ENCODE data around the gene GGN.
"Not testable (repeated sequence)": the region's sequence is repeated elsewhere in the genome, so short reads cannot be mapped to it uniquely, and the experiment has no call there.

GGN gene

DNA sequence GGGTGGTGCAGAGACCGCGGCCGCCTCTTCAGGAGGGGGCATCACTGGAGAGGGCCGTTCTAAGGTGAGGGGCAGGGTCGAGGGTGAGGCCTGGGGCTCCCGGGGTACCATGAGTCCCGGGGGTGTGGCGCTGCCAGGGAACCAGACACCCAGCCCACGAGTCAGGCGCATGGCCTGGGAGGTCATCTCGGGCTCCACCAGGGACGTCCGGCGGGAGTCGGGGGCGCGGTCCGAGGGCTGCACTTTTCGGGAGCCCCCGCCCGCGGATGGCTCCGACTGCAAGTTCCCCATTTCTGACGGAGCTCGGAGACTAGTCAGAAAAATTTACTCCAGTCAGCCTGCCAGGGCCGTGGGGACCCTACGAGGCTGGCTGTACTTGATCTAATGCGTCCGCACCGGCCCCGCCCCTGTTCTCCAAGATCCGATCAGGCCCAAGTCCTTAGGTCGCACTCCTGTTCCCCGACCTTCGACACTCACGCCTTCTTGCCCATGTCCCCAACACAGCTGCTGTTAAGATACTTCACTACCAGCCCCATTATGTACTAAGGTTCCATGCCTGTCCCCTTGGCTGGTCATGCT, 774 bp downstream of the GGN start:
- no peak for DNase-seq (ENCODE audit: low read depth in 2 of 2)

- DNase-seq (ENCODE audit: low read depth in 2 of 2): no peak
Measured at GRCh38 chr19:38386300-38386970, 1.4 kb downstream of the GGN start.

- DNase-seq (ENCODE audit: low read depth in 2 of 2): no peak
Measured at GRCh38 chr19:38385804-38386257, 2.0 kb downstream of the GGN start.

GRCh38 chr19:38385057-38385803, 2.6 kb downstream of the GGN start:
- DNase-seq (ENCODE audit: low read depth in 2 of 2): no peak

DNA sequence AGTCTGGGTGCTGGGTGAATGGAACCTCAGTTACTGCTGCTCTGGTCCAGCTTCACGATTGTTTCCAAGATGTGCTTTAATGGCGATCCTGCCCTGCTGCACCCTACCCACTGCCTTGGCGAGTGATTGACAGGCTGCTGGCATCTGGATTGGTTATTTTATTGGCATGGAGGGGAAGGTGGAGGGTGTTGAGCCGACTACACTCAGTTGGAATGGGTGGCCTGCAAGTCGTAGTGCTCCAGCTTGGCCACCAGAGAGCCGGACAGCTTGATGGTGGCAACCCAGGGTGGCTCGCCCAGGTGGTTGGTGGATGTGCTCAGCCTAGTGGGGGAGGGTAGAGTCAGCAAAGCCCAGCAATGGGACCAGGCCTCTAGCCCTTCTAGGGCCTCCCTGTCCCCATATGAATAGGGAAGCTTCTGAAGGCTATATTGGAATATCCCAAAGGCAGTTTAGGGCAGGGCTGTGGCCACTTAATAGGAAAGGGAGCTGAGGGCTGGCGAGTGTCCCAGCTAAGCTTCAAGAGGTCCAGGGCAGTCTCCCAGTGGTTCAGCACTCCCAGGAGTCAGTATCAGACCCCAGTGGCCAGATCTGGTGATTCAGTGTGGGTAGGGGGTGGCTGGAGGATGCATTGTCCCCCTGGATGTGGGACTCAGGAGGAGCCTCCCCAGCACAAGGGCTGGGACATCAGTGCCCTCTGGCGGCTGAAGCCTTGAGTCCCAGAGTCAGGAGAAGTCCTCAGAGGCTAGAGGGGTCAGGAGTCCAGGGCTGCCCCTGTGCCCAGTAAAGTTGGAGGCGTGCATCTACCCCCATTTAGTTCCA, 3.4 kb downstream of the GGN start:
- no peak for DNase-seq (ENCODE audit: low read depth in 2 of 2)

DNA sequence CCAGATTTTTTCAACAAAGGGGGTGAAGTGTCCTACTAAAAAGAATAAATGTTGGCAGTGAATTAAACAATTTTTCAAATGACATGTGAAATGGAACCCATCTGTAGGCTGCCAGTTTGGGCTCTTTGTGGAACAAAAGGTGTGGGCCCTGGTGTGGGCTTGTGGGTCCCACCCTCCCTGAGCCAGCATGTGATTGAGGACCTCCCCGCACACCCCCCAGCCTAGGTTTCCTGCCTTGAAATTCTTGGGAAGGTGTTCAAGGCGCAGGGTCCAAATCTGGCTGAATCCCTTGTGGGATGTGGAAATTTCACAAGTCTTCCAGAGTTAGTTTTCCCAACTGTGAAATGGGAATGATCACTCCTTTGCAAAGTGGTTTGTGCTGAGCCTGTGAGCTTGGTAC, 4.1 kb downstream of the GGN start:
- DNase-seq (ENCODE audit: low read depth in 2 of 2): no peak

DNA sequence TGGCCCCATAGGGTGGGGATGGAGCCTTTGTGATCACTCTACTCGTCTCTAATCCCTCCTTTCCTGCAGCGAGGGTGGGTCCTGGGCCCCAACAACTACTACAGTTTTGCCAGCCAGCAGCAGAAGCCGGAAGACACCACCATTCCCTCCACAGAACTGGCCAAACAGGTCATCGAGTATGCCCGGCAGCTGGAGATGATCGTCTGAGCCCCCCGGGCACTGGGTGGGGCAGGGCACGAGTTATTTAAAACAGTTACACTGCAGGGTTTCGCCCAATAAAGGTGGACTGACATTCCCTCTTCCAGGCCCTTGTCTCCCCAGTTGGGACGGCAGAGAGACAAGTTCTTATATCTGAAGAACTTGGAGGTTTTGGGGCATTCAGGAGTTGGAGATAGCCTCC, 4.7 kb downstream of the GGN start:
- no peak for DNase-seq (ENCODE audit: low read depth in 2 of 2)

- no peak for DNase-seq (ENCODE audit: low read depth in 2 of 2)
Measured at GRCh38 chr19:38381138-38381537, 6.7 kb downstream of the GGN start.

- no peak for DNase-seq (ENCODE audit: low read depth in 2 of 2)
Measured at GRCh38 chr19:38378866-38379265, 9.0 kb downstream of the GGN start.

GRCh38 chr19:38377052-38377451, 10.8 kb downstream of the GGN start:
- DNase-seq (ENCODE audit: low read depth in 2 of 2): no peak

GRCh38 chr19:38376576-38376975, 11.3 kb downstream of the GGN start:
- DNase-seq (ENCODE audit: low read depth in 2 of 2): no peak

GRCh38 chr19:38375748-38376147, 12.1 kb downstream of the GGN start:
- no peak for DNase-seq (ENCODE audit: low read depth in 2 of 2)

GRCh38 chr19:38375098-38375493, 12.7 kb downstream of the GGN start:
- DNase-seq (ENCODE audit: low read depth in 2 of 2): no peak

GRCh38 chr19:38374332-38375097, 13.3 kb downstream of the GGN start, which contains the start of gene PSMD8:
PSMD8 (plus strand) TSS chr19:38374571; CDS start chr19:38374602, 31 bp downstream.
- DNase-seq (ENCODE audit: low read depth in 2 of 2): peak; percentile 97

DNA sequence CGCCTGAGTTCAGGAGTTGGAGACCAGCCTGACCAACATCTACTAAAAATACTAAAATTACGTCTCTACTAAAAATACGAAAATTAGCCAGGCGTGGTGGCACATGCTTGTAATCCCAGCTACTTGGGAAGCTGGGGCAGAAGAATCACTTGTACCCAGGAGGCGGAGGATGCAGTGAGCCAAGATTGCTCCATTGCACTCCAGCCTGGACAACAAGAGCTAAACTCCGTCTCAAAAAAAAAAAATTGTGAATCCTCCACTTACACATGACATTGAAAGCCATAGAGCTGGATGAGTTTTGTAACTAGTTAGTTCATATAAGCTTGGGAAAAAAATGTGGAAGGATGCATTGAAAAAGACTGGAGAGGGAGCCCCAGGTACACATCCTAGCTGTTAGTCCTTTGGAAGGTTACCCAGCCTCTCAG, 13.9 kb downstream of the GGN start:
- no peak for DNase-seq (ENCODE audit: low read depth in 2 of 2)

DNA sequence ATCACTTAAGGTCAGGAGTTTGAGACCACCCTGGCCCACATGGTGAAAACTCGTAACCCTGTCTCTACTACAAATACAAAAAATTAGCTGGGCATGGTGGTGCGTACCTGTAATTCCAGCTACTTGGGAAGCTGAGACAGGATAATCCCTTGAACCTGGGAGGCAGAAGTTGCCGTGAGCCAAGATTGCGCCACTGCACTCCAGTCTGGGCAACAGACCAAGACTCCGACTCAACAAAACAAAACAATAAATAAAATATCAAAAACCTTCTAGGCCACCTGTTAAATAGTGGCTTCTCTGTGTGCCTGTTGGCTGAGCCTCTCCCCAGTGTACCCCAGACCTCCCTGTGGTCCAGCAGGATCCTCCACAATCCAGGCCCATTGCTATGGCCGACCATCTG, 16.8 kb downstream of the GGN start:
- no peak for DNase-seq (ENCODE audit: low read depth in 2 of 2)

DNA sequence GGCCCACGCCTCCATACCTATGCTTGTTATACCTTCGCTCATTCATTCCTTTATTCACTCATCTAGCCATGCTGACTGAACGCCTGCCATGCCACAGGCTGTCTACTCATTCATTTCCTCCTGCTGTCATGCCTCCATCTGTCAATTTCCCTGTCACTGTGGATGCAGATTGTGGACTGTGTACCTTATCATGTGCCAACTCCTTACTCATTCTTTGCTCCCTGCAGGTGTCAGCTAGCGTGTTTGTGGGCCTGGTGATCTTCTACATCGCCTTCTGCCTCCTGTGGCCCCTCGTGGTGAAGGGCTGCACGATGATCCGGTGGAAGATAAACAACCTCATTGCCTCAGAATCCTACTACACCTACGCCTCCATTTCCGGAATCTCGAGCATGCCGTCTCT, 17.5 kb downstream of the GGN start:
- DNase-seq (ENCODE audit: low read depth in 2 of 2): no peak

- no peak for DNase-seq (ENCODE audit: low read depth in 2 of 2)
Measured at GRCh38 chr19:38369584-38369983, 18.2 kb downstream of the GGN start.

DNA sequence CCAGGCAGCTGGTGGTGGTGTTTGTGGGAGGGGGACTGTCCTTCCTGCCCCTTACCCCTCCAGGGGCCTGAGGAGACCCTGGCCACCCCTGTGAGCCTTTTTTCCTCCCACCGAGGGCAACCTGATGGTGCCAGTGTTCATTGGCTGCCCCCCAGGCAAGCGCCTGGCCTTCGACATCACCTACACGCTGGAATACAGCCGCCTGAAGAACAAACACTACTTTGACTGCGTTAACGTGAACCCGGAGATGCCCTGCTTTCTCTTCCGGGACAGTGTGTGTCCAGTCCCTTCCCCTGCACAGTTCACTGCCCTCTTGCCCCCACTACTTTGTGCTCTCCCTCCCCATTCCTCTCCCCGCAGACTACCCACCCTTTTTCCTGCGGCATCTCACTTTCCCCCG, 20.8 kb downstream of the GGN start:
- DNase-seq (ENCODE audit: low read depth in 2 of 2): no peak

DNA sequence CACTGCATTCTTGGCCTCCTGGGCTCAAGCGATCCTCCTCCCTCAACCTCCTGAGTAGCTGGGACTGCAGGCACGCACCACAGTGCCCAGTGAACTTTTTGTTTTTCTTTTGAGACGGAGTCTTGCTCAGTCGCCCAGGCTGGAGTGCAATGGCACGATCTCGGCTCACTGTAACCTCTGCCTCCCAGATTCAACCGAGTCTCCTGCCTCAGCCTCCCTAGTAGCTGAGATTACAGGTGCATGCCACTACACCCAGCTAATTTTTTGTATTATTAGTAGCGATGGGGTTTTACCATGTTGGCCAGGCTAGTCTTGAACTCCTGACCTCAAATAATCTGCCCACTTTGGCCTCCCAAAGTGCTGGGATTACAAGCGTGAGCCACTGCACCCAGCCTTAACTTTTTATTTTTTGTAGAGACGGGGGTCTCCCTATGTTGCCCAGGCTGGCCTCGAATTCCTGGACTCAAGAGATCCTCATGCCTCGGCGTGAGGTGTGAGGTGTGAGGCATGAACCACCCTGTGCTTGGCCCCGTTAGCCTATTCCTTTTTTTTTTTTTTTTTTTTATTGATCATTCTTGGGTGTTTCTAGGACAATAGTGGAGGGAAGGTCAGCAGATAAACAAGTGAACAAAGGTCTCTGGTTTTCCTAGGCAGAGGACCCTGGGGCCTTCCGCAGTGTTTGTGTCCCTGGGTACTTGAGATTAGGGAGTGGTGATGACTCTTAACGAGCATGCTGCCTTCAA, 24.7 kb downstream of the GGN start:
- not testable (repeated sequence) for DNase-seq (ENCODE audit: low read depth in 2 of 2)

Data from stimulated activated CD8-positive, alpha-beta memory T cell treated with anti-CD3 and anti-CD28 coated beads, Interleukin-2, amount 100 ng/mL, for 1 hour (primary cell).